ENCODE measurements around the gene RTN4R.

DNA sequence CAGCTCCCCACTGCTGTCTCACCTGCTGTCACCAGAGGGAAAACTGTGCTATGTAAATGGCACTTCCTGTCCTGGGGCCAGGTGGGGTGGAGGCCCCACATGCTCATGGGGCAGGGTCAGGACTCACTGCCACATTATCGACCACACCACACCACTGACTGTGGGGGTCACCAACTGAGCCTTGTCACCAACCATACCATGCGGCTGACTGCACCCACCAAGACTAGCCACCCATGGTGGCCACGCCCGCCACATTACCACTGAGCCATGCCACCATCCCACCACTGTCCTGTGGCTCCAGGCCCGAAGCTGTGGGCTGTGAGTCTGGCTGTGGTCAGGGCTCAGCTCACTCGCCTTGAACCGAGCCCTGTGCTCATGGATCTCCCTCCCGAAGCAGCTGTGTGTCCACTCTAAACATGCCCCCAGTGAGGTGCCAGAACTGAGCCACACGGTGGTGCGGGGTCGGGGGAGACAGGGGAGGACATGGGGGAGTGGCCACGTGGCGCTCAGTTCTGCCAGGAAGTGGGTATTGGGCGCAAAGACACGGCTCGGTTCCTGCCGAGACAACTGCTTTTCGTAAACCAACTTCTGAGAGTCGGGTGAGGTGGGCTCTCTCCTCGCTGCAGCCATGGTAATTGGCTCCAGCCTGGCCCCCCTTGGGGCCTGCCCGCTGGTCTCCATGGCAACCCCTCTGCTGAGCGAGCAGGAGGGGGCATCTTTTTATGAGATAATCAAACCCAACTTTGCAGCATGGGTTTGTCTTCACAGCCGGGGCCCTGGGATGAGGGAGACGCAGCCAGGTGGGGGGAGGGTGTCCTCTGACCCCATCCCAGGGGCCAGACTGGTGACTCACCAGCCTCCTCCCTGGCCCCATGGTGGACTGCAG lies 23.2 kb downstream of the RTN4R start:
- TF ChIP-seq LEF1 (IDR thresholded peaks at IDR 0.05; ENCODE audit: borderline replicate concordance) (no peak), SP1 (IDR thresholded peaks at IDR 0.05) (no peak), BHLHE40 (IDR thresholded peaks at IDR 0.05; ENCODE audit: borderline replicate concordance) (no peak), ARNT (IDR thresholded peaks at IDR 0.05) (no peak), ZNF384 (IDR thresholded peaks at IDR 0.05) (no peak), ELF4 (IDR thresholded peaks at IDR 0.05) (no peak), CTBP1 (IDR thresholded peaks at IDR 0.05; ENCODE audit: borderline replicate concordance) (no peak), FOXA1 (IDR thresholded peaks at IDR 0.05) (no peak), NFRKB (IDR thresholded peaks at IDR 0.05) (no peak)
- TF ChIP-seq, protein P1, sequence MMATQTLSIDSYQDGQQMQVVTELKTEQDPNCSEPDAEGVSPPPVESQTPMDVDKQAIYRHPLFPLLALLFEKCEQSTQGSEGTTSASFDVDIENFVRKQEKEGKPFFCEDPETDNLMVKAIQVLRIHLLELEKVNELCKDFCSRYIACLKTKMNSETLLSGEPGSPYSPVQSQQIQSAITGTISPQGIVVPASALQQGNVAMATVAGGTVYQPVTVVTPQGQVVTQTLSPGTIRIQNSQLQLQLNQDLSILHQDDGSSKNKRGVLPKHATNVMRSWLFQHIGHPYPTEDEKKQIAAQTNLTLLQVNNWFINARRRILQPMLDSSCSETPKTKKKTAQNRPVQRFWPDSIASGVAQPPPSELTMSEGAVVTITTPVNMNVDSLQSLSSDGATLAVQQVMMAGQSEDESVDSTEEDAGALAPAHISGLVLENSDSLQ (IDR thresholded peaks at IDR 0.05) = no peak

Measured in HEK293T (cell line).